Gastrocnemius medialis (tissue), 4 donors: ENCODE data around the gene CNTRL. TPM values are rescaled to one million over a fixed set of nuclear protein-coding genes. Genes with fewer than 3 reads are reported as not detected.

Source experiments
- ATAC-seq, 2 donors: fragments of 150-250 bp; one replicate each; pipeline ENCODE4 v1.9.1; 2016
- DNase-seq, 2 donors: peaks; one replicate each; pipeline ENCODE4 v3.0.0-alpha.2; 2019
- H3K27ac ChIP-seq, 4 donors: fragments of 200-600 bp; sonication (generic); 1 replicate in 1 of 4; 2 replicates in 3 of 4; pipeline ENCODE4 v1.5.1; 2016 to 2018; ENCODE audit warnings: mild to moderate bottlenecking in 2 of 4, moderate library complexity in 1 of 4
- H3K27me3 ChIP-seq, 3 donors: fragments of 200-600 bp; sonication (generic) in 2 of 3; 1 replicate in 1 of 3; 2 replicates in 2 of 3; pipeline versions ENCODE4 v1.5.1 to v1.6.0; 2016 to 2019; ENCODE audit warnings: mild to moderate bottlenecking in 1 of 3, moderate library complexity in 1 of 3
- H3K36me3 ChIP-seq, 2 donors: fragments of 200-600 bp; sonication (generic) in 1 of 2; one replicate each; pipeline ENCODE4 v1.5.1; 2017 to 2018
- H3K4me1 ChIP-seq, 2 donors: fragments of 200-600 bp; sonication (generic) in 1 of 2; one replicate each; pipeline ENCODE4 v1.5.1; 2016 to 2017; ENCODE audit warnings: mild to moderate bottlenecking in 2 of 2
- H3K4me3 ChIP-seq, 4 donors: fragments of 200-600 bp; sonication (generic) in 3 of 4; 1 replicate in 1 of 4; 2 replicates in 3 of 4; pipeline ENCODE4 v1.5.1; 2016 to 2019; ENCODE audit warnings: mild to moderate bottlenecking in 2 of 4
- H3K9me3 ChIP-seq, 3 donors: fragments of 200-600 bp; sonication (generic) in 2 of 3; 1 replicate in 1 of 3; 2 replicates in 2 of 3; pipeline ENCODE4 v1.5.1; 2016 to 2019
- CTCF ChIP-seq, 5 experiments: fragments of 450-650 bp in 3 of 5; fragments of 200-600 bp in 2 of 5; sonication (generic) in 2 of 5; IDR thresholded peaks in 4 of 5; conservative IDR thresholded peaks in 1 of 5; 1 replicate in 4 of 5; 2 replicates in 1 of 5; pipeline ENCODE4 v1.5.1; 2016 to 2019; ENCODE audit warnings: antibody characterized with exemption in 5 of 5, mild to moderate bottlenecking in 3 of 5, moderate library complexity in 3 of 5
- POLR2A ChIP-seq, 2 donors: fragments of 450-650 bp; IDR thresholded peaks; one replicate each; pipeline ENCODE4 v1.6.1; 2017; ENCODE audit warnings: antibody characterized with exemption in 2 of 2, mild to moderate bottlenecking in 2 of 2, moderate library complexity in 2 of 2
- in situ Hi-C, 4 donors: fragments of 200-750 bp; cut with MboI; loops; one replicate each; pipeline versions ENCODE4 v1.15.0 to v1.8.0; 2017; ENCODE audit warnings: low sequenced_read_pairs in 4 of 4
- intact Hi-C: fragments of 100-400 bp; cut with DNase I; formaldehyde crosslinking; loops from one replicate; pipeline ENCODE4 v1.15.1; 2023; ENCODE audit warnings: low total_unique reads
- total RNA-seq, 4 donors: library from RNA; depleted of rRNA; stranded (reverse); fragments of >200 nt; gene quantifications; one replicate each; pipeline versions ENCODE4 v1.1.0 to v1.2.3, GENCODE V29; 2016

The CNTRL gene
- total RNA-seq, 4 donors from 2014 or later, result 1.0 to 3.2 (median 1.6) TPM

- H3K27ac ChIP-seq, result no peak overlapping the region
- in situ Hi-C loops (no loop called here), intact Hi-C loops (no loop called here)
- ATAC-seq (no peak), DNase-seq (no peak)
- no peak overlapping the region for H3K4me3 ChIP-seq
- no peaks in the 10 kb centered on the region for H3K36me3 ChIP-seq
- TF ChIP-seq CTCF (IDR thresholded peaks at IDR 0.05 in 4 of 5, conservative IDR thresholded peaks at IDR 0.05 in 1 of 5) (no peak), POLR2A (IDR thresholded peaks at IDR 0.05) (no peak)
- no peaks in the 10 kb centered on the region for H3K9me3 ChIP-seq
- H3K27me3 ChIP-seq, result no peaks in the 10 kb centered on the region
- no peaks in the 10 kb centered on the region for H3K4me1 ChIP-seq
Observed at GRCh38 chr9:121226175-121226574, 151.4 kb downstream of the CNTRL start.

Other genes starting within 250 kb of the CNTRL start
- 10 to 100 TPM in 3 of 4 donors, 1 to 10 TPM in 1; 9.3 to 35.3 (median 12.6) TPM for gene PSMD5, start 232.0 kb upstream of the CNTRL start, total RNA-seq
- 10 to 100 TPM in 2 of 4 donors, 1 to 10 TPM in 2; 9.2 to 12.5 (median 10.8) TPM for gene PHF19, start 197.8 kb upstream of the CNTRL start, total RNA-seq
- gene TRAF1, start 148.2 kb upstream of the CNTRL start, total RNA-seq, result 1 to 10 TPM in 1 of 4 donors, under 1 TPM in 3; 0.42 to 1.6 (median 0.77) TPM
- 1 to 10 TPM in 3 of 4 donors, under 1 TPM in 1; 0.22 to 3.9 (median 1.8) TPM for gene C5, start 24.7 kb upstream of the CNTRL start, total RNA-seq
- gene RAB14, start 126.9 kb downstream of the CNTRL start, total RNA-seq, result 10 to 100 TPM; 18.7 to 26.8 (median 19.5) TPM
- gene GSN, start 193.2 kb downstream of the CNTRL start, total RNA-seq, result 100 to 1,000 TPM; 487 to 785 (median 662) TPM